Subcutaneous abdominal adipose tissue (tissue), 5 donors: ENCODE data around the gene ATAD1.

Experiments used
- H3K27ac ChIP-seq: one replicate; pipeline ENCODE4 v1.7.0; 2013; ENCODE audit warnings: low read depth, mild to moderate bottlenecking, inconsistent platforms, low read length, moderate library complexity
- H3K27me3 ChIP-seq, 5 donors: one replicate each; pipeline ENCODE4 v1.7.0; 2013; ENCODE audit warnings: low read length in 5 of 5, inconsistent platforms in 1 of 5; ENCODE audit not compliant: control insufficient read depth in 5 of 5, insufficient read depth in 4 of 5
- H3K36me3 ChIP-seq, 5 donors: one replicate each; pipeline ENCODE4 v1.7.0; 2013; ENCODE audit warnings: low read length in 5 of 5; ENCODE audit not compliant: control insufficient read depth in 5 of 5, insufficient read depth in 5 of 5
- H3K4me1 ChIP-seq, 5 donors: one replicate each; pipeline ENCODE4 v1.7.0; 2013; ENCODE audit warnings: low read length in 5 of 5, mild to moderate bottlenecking in 3 of 5, moderate library complexity in 1 of 5; ENCODE audit not compliant: control insufficient read depth in 5 of 5, insufficient read depth in 5 of 5
- H3K4me3 ChIP-seq, 5 donors: one replicate each; pipeline ENCODE4 v1.7.0; 2013; ENCODE audit warnings: low read length in 5 of 5, low read depth in 1 of 5
- H3K9ac ChIP-seq, 5 donors: one replicate each; pipeline ENCODE4 v1.7.0; 2013; ENCODE audit warnings: low read length in 5 of 5, mild to moderate bottlenecking in 4 of 5, moderate library complexity in 3 of 5
- H3K9me3 ChIP-seq, 5 donors: one replicate each; pipeline ENCODE4 v1.7.0; 2013; ENCODE audit warnings: low read length in 5 of 5; ENCODE audit not compliant: control insufficient read depth in 5 of 5
- donor health status: healthy.
- donor health status: healthy.
- donor health status: healthy.
- donor health status: healthy.
- donor health status: healthy.

The ATAD1 gene

DNA sequence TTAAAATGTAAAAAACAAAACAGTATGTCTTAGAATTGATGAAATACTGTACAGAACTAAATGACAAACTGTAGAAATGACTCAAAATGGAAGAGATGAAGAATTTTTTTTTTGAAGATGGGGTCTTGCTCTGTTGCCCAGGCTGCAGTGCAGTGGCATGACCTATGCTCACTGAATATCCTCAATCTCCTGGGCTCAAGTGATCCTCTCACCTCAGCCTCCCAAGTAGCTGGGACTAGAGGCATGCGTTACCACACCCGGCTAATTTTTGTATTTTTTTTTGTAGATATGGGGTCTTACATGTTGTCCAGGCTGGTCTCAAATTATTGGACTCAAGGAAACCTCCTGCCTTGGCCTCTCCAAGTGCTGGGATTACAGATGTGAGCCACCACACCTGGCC, 36.5 kb downstream of the ATAD1 start:
- no peak overlapping the region for H3K4me3 ChIP-seq
- H3K27me3 ChIP-seq: no peaks in the 10 kb centered on the region
- H3K4me1 ChIP-seq: no peaks in the 10 kb centered on the region
- peaks cover 11 to 26% (median 18%) of the 10 kb centered on the region in 5 donors for H3K36me3 ChIP-seq
- no peak overlapping the region for H3K9ac ChIP-seq
- no peak overlapping the region for H3K27ac ChIP-seq
- H3K9me3 ChIP-seq: peaks cover 0 to 2% (median 0%) of the 10 kb centered on the region in 5 donors

- H3K27ac ChIP-seq: no peak overlapping the region
- H3K36me3 ChIP-seq: peaks cover 6 to 30% (median 7%) of the 10 kb centered on the region in 5 donors
- H3K9me3 ChIP-seq: peaks cover 0 to 2% (median 0%) of the 10 kb centered on the region in 5 donors
These were observed 41.7 kb downstream of the ATAD1 start for GRCh38 chr10:87776328-87776727.

GRCh38 chr10:87775766-87776165, 42.3 kb downstream of the ATAD1 start:
- Histone ChIP-seq H3K4me3 (no peak overlapping the region), H3K36me3 (peaks cover 5 to 30% (median 7%) of the 10 kb centered on the region in 5 donors), H3K9me3 (peaks cover 0 to 2% (median 0%) of the 10 kb centered on the region in 5 donors), H3K27me3 (no peaks in the 10 kb centered on the region), H3K9ac (peak overlapping the region in 1 of 5 donors; percentile 12), H3K27ac (no peak overlapping the region), H3K4me1 (no peaks in the 10 kb centered on the region)

More at GRCh38 chr10:87776328-87776727, 41.7 kb downstream of the ATAD1 start:
- H3K4me3 ChIP-seq: no peak overlapping the region
- no peaks in the 10 kb centered on the region for H3K4me1 ChIP-seq
- H3K9ac ChIP-seq: no peak overlapping the region
- H3K27me3 ChIP-seq: no peaks in the 10 kb centered on the region

- H3K4me1 ChIP-seq: no peaks in the 10 kb centered on the region
- H3K4me3 ChIP-seq: no peak overlapping the region
- H3K9me3 ChIP-seq: no peaks in the 10 kb centered on the region
- peaks cover 4 to 29% (median 14%) of the 10 kb centered on the region in 5 donors for H3K36me3 ChIP-seq
- no peaks in the 10 kb centered on the region for H3K27me3 ChIP-seq
- H3K9ac ChIP-seq: peak overlapping the region in 1 of 5 donors; percentile 32
- no peak overlapping the region for H3K27ac ChIP-seq
These were observed 46.0 kb downstream of the ATAD1 start for GRCh38 chr10:87771871-87772500.

DNA sequence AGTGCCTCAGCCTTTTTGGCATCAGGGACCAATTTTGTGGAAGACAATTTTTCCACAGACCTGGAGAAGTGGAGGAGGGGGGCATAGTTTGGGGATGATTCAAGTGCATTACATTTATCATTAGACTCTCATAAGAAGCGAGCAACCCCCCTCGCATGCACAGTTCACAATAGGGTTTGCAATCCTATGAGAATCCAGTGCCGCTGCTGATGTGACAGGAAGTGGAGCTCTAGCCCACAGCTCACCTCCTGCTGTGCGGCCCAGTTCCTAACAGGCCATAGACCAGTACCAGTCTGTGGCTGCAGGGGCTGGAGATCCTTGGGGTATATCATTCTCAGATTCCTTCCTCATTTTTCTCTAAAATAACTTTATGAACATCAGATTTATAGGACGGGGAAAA, 50.8 kb downstream of the ATAD1 start:
- Histone ChIP-seq H3K36me3 (peaks cover 12 to 31% (median 18%) of the 10 kb centered on the region in 5 donors), H3K4me1 (no peaks in the 10 kb centered on the region), H3K27me3 (no peaks in the 10 kb centered on the region), H3K4me3 (no peak overlapping the region), H3K9ac (no peak overlapping the region), H3K9me3 (no peaks in the 10 kb centered on the region), H3K27ac (no peak overlapping the region)

- no peaks in the 10 kb centered on the region for H3K27me3 ChIP-seq
- H3K9ac ChIP-seq: no peak overlapping the region
- H3K9me3 ChIP-seq: no peaks in the 10 kb centered on the region
- no peak overlapping the region for H3K27ac ChIP-seq
- peaks cover 12 to 35% (median 17%) of the 10 kb centered on the region in 5 donors for H3K36me3 ChIP-seq
- H3K4me1 ChIP-seq: no peaks in the 10 kb centered on the region
- H3K4me3 ChIP-seq: no peak overlapping the region
These were observed 52.2 kb downstream of the ATAD1 start for GRCh38 chr10:87765666-87766376.

DNA sequence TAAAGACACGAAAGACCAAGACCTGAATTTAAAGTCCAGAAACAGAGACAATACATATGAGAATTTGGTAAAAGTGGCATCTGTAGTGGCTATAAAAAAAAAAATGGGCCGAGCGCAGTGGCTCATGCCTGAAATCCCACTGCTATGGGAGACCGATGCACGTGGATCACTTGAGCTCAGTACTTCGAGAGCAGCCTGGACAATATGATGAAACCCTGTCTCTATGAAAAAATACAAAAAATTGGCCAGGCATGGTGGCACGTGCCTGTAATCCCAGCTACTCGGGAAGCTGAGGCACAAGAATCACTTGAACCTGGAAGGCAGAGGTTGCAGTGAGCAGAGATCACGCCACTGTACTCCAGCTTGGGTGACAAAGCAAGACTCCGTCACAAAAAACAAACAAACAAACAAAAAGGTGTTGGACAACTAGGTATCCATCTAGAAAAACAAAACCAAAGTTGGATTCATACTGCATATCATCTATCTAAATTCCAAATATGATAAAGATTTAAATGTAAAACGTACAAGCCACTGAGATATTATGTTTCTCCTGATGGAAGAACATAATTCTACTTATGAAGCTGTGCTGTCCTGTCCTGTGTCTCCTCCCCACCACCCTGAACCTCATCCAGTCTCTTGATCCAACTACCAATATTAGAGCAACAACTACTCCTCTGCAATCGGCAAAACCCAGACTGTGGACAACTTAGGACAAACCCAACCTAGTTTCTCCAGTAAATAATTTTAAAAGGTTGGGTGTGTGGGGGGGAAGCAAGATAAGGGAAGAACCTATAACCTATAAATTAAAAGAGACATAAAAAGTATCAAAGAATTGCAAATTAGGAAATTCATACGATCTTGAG, 53.7 kb downstream of the ATAD1 start:
- Histone ChIP-seq H3K4me1 (peaks cover 0 to 7% (median 0%) of the 10 kb centered on the region in 5 donors), H3K4me3 (no peak overlapping the region), H3K36me3 (peaks cover 10 to 36% (median 13%) of the 10 kb centered on the region in 5 donors), H3K27ac (no peak overlapping the region), H3K9me3 (no peaks in the 10 kb centered on the region), H3K9ac (no peak overlapping the region), H3K27me3 (no peaks in the 10 kb centered on the region)

- Histone ChIP-seq H3K4me1 (peaks cover 0 to 7% (median 0%) of the 10 kb centered on the region in 5 donors), H3K9ac (no peak overlapping the region), H3K4me3 (no peak overlapping the region), H3K27ac (no peak overlapping the region), H3K27me3 (no peaks in the 10 kb centered on the region), H3K36me3 (peaks cover 8 to 32% (median 13%) of the 10 kb centered on the region in 5 donors), H3K9me3 (no peaks in the 10 kb centered on the region)
These were observed 54.8 kb downstream of the ATAD1 start for GRCh38 chr10:87763086-87763861.

DNA sequence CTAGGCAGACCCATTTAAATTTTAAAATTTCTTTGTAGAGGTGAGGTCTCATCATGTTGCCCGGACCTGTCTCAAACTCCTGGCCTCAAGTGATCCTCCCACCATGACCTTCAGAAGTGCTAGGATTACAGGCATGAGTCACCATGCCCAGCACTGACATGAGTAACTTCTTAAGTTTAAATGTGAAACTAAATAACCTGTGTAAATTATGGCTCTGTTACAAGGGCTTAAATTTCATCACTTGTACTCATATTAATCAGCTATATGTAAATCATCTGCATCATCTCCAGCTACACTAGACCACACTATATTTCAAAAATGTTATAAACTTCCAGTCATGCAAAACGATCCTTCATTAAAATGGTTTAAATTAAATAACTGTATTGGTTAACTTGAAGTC, 56.1 kb downstream of the ATAD1 start:
- Histone ChIP-seq H3K36me3 (peaks cover 6 to 27% (median 9%) of the 10 kb centered on the region in 5 donors), H3K27ac (no peak overlapping the region)

More for the DNA sequence above, 56.1 kb downstream of the ATAD1 start:
- no peak overlapping the region for H3K9ac ChIP-seq
- peaks cover 0 to 7% (median 0%) of the 10 kb centered on the region in 5 donors for H3K4me1 ChIP-seq
- H3K27me3 ChIP-seq: no peaks in the 10 kb centered on the region
- no peak overlapping the region for H3K4me3 ChIP-seq
- no peaks in the 10 kb centered on the region for H3K9me3 ChIP-seq
